ENCODE results near the gene RNASET2. TPM values are rescaled to one million over a fixed set of nuclear protein-coding genes. Genes with fewer than 3 reads are reported as not detected.

Gene RNASET2
- total and polyA plus RNA-seq, 10 of the 15 experiments (the other 5 are each of a cell fraction or from before 2014, with no cell fraction given) = 5.5 to 225 (median 50.2) TPM

- TF ChIP-seq E4F1 (IDR thresholded peaks at IDR 0.05; ENCODE audit: borderline replicate concordance, partially characterized antibody) = peak; percentile 20
- no peak for TF ChIP-seq POU2F2 (IDR thresholded peaks at IDR 0.05; ENCODE audit: borderline replicate concordance, low read depth, low read length)
- no peak for TF ChIP-seq NFXL1 (IDR thresholded peaks at IDR 0.05; ENCODE audit: borderline replicate concordance)
- TF ChIP-seq BCLAF1 (IDR thresholded peaks at IDR 0.05) = no peak
- TF ChIP-seq MAX (IDR thresholded peaks at IDR 0.05; ENCODE audit: low read depth, low read length) = peak; percentile 48; the same call in 1 of the 2 replicates
- peak; percentile 90; the same call in 1 of the 2 replicates for TF ChIP-seq GATAD2B (conservative IDR thresholded peaks at IDR 0.05; ENCODE audit: low read depth)
- no peak for TF ChIP-seq BMI1 (IDR thresholded peaks at IDR 0.05; ENCODE audit: borderline replicate concordance)
- no peak for TF ChIP-seq CUX1 (IDR thresholded peaks at IDR 0.05; ENCODE audit: insufficient replicate concordance, low read depth, low read length)
- TF ChIP-seq CEBPB (IDR thresholded peaks at IDR 0.05; ENCODE audit: borderline replicate concordance in 1 of 2, low read depth in 2 of 2, low read length in 2 of 2) = no peak
- no peak for TF ChIP-seq ESRRA (IDR thresholded peaks at IDR 0.05; ENCODE audit: low read length)
- no peak for TF ChIP-seq E2F4 (IDR thresholded peaks at IDR 0.05; ENCODE audit: low read depth, low read length)
- TF ChIP-seq SMC3 (IDR thresholded peaks at IDR 0.05; ENCODE audit: borderline replicate concordance, low read length) = no peak
- no peak for TF ChIP-seq RAD21 (IDR thresholded peaks at IDR 0.05; ENCODE audit: insufficient read depth, low read depth, low read length)
- TF ChIP-seq NR2F1 (conservative IDR thresholded peaks at IDR 0.05) = peak; percentile 93
- no peak for TF ChIP-seq JUNB (IDR thresholded peaks at IDR 0.05)
- no peak for TF ChIP-seq USF2 (IDR thresholded peaks at IDR 0.05; ENCODE audit: borderline replicate concordance, low read depth, low read length)
Observed at GRCh38 chr6:166957087-166957804, 896 bp upstream of the RNASET2 start (continued).

Measured in GM12878 (cell line).